Fibroblast of gingiva (primary cell): ENCODE results near the gene USE1.

Experiments used
- DNase-seq: peaks from one replicate; pipeline ENCODE4 v3.0.0-alpha.2; 2011; ENCODE audit warnings: low read depth

The USE1 gene

GRCh38 chr19:17235971-17236777, 21.0 kb downstream of the USE1 start:
- peak; percentile 40 for DNase-seq

DNA sequence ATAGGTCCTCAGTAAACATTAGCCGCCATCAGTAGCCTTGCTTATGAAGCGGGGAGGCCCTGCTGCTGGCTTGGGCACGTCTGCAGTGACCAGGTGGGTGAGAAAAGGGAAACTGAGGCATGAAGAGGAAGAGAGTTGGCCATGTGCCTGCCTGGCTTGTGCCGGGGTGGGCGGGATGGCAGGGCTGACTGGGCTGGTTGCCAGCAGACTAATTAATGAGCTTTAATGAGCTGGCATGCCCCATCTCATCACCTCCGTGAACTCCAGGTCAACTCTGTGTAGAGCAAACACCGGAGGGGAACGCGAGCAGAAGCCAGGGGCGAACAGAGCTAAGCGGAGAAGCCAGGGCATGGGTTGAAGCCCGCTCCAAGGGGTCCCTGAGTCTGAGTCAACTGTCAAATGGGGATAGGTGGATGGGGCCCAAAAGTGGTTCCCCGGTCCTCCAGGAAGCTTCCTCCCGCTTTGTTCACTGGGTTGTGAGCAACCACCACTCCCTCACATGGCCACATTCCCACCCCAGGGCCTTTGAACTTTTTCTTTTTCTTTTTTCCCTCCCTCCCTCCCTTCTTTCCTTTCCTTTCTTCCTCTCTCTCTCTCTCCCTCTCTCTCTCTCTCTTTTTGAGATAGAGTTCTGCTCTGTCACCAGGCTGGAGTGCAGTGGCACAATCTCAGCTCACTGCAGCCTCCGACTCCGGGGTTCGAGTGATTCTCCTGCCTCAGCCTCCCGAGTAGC, 21.8 kb downstream of the USE1 start:
- no peak for DNase-seq

- no peak for DNase-seq
These were observed 22.9 kb downstream of the USE1 start for GRCh38 chr19:17237747-17238706.

- DNase-seq, result no peak
These were observed 25.1 kb downstream of the USE1 start for GRCh38 chr19:17240062-17240752.

DNA sequence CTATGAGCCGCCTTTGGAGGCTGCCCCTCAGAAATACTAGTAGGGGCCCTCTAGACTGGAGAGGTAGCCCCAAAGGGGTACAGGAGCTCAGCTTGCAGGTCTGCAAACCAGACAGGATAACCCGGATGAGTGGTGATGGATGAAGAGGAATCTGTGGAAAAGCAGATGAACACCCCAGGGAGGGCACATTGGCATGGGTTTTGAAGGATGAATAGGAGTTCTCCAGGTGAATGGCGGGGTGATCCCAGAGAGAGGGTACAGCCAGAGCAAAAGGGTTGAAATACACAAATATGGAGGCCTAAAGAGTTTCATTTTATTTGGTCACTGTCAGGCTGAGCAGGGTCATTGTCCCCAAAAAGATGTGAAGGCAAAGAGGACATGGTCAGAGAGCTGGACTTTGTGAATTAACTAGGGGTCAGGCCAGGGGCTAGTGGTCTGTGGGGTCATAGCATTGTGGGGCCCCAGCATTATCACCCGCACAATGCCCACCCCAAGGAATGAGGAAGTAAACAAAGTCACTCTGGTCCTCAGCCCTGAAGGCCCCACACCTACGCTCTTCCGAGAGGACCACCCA, 25.8 kb downstream of the USE1 start:
- DNase-seq, result no peak

DNA sequence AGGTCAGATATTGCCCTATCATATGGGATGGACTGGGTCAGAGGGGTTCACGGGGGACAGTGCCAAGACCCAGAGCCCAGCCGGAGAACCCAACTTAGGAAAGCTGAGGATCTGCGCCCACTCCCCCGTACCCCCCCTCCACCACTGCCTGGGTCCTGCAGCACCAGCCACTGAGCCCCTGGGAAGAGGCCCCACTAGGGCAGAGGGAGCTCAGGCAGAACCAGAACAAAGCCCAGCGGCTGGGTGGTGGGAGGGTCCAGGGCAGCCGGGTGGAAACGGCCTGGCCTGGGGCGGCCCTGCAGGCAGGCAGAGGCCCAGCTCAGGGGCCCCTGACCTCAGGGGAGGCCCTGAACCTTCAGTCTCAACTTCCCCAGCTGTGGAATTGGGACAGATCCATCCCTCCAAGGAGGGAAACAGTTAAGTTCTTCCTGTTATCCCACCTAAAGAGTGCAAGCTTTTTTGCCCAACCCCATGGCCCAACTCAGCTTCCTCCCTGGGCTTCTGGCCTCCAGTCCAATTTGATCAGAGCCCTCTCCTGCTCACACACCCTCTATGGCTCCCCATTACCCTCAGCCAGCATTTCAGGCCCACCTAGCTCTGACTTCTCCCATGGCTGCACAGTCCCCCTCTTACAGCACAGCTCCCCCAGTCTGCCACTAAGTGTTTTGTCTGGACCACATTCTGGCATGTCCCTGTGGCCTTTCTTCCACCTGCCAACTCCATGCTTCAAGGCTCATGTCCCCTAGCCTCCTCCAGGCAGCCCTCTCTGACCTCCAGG, 27.5 kb downstream of the USE1 start:
- DNase-seq, result no peak

- no peak for DNase-seq
These were observed 28.2 kb downstream of the USE1 start for GRCh38 chr19:17243211-17243829.

DNA sequence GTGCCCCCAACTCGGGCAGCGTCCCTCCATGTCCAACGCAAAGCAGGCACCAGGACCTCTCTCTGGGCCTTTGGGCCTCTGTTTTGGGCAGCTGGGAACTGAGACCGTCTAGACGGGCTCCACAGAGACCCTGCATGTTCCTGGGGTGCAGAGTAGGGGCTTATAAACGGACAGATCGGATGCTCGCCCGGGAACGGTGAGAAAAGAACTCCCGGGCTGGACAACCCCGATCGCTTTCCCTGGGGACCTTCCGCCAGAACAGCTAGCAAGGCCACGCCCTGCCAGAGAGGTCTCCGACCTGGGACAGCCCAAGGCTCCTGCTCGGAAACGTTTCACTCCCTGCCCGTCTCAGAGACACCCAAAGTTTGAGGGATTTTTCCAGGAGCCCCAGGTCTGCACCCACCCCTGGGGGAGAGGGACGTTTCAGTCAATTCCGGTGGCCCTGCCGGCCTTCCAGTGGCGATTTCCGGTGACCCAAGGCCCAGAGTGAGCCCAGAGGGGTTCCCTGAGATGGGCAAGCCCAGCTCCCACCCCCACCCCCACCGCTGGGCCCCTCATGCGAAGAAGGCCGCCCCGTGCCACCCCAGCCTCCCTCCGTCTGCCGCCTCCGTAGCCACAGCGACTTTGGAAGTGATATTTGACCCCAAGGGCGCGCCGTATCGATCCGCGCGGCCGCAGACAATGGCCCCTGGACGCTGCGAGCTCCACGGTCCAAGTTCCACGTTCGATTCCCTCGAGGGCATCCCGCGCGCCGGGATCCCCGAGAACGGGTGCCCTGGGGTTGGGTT, 28.9 kb downstream of the USE1 start:
- peak; percentile 59 for DNase-seq

GRCh38 chr19:17244618-17245534, 29.7 kb downstream of the USE1 start:
- no peak for DNase-seq

DNA sequence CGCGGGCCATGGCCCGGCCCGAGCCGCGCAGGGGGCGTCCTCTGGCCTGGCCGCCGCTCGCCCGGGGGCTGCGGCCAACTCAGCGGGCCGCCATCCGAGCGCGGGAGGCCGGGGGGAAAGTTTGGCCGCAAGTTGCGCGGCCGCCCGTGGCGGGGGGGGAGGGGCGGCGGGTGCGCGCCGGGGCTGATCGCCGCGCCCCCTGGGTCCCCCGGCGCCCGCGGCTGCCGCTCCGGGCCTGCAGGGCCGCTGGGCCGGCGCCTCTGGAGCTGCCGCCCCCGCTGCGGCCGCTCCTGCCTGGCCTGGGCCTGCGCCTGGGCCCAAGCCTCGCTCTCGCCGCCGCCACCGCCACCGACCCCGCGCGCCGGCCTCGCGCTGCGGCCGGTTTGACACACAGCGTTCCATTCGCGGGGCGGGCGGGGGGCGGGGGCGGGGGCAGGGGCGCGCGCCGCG, 30.4 kb downstream of the USE1 start, which contains the start of gene NR2F6:
Gene NR2F6, minus strand, starts transcription at position 385 of the 450 bp plus-strand sequence. CDS start 699 bp downstream, outside the sequence.
- no peak for DNase-seq

- DNase-seq, result peak; percentile 20
These were observed 31.7 kb downstream of the USE1 start for GRCh38 chr19:17246681-17247425.

GRCh38 chr19:17248011-17248776, 33.0 kb downstream of the USE1 start:
- no peak for DNase-seq

- DNase-seq, result no peak
These were observed 34.9 kb downstream of the USE1 start for GRCh38 chr19:17249887-17250548.

DNA sequence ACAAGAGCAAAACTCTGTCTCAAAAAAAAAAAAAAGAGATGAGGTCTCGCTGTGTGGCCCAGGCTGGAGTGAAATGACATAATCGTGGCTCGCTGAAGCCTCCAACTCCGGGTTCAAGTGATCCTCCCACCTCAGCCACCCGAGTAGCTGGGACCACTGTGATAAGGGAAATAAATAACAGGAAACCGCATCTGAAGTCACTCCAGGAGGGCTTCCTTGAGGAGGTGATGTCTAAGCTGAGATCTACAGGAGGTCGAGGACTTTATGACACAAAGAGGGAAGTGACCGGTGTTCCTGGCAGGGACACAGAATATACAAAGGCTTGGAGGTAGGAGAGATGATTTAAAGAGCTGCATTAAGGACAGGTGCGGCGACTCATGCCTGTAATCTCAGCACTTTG, 39.5 kb downstream of the USE1 start:
- DNase-seq, result no peak

DNA sequence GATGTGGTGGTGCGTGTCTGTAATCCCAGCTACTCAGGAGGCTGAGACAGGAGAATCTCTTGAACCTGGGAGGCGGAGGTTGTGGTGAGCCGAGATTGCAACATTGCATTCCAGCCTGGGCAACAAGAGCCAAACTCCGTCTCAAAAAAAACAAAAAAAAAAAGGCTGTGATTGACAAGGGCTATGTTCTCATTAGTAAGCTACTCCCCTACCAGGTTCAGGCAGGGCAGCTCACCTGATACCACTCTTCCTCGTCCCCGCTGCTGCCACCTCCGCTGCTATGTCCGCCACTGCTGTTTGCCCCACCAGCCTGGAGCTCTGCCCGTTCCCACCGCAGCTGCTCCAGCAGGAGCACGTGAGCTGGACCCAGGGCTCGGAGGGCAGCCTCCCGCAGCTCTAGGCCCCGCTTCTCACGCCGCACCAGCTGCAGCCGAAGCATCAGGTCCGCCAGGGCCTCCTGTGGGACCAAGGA, 40.0 kb downstream of the USE1 start:
- DNase-seq, result no peak

- no peak for DNase-seq
These were observed 41.0 kb downstream of the USE1 start for GRCh38 chr19:17256130-17256529.
